Psoas muscle (tissue), 8 donors: ENCODE measurements around the gene CDK14. TPM values are rescaled to one million over a fixed set of nuclear protein-coding genes. Genes with fewer than 3 reads are reported as not detected.

Experiments
- ATAC-seq, 4 donors: fragments of 200-7000 bp; cut with Tn5 transposase; one replicate each; pipeline ENCODE4 v1.9.1; 2020; ENCODE audit warnings: moderate library complexity in 3 of 4, mild to moderate bottlenecking in 2 of 4
- DNase-seq, 2 donors: peaks; one replicate each; pipeline ENCODE4 v3.0.0-alpha.2; 2020
- H3K27ac ChIP-seq: fragments of 200-600 bp; one replicate; pipeline ENCODE4 v1.8.0; 2022
- H3K27me3 ChIP-seq, 3 donors: fragments of 200-600 bp in 1 of 3; one replicate each; pipeline versions ENCODE4 v1.6.1 to v1.8.0; 2013 to 2022; ENCODE audit warnings: low read length in 2 of 3, mild to moderate bottlenecking in 2 of 3, moderate library complexity in 1 of 3; ENCODE audit not compliant: insufficient read depth in 3 of 3
- H3K36me3 ChIP-seq, 2 donors: fragments of 200-600 bp in 1 of 2; one replicate each; pipeline versions ENCODE4 v1.6.1 to v1.8.0; 2013 to 2022; ENCODE audit warnings: low read depth in 1 of 2, mild to moderate bottlenecking in 1 of 2, moderate library complexity in 1 of 2; ENCODE audit not compliant: insufficient read depth in 1 of 2
- H3K4me1 ChIP-seq: fragments of 200-600 bp; one replicate; pipeline ENCODE4 v1.8.0; 2022
- H3K4me3 ChIP-seq: fragments of 200-600 bp; one replicate; pipeline ENCODE4 v1.8.0; 2022; ENCODE audit warnings: mild to moderate bottlenecking
- H3K9me3 ChIP-seq: fragments of 200-600 bp; one replicate; pipeline ENCODE4 v1.8.0; 2022
- WGBS, 3 donors: extraction: QIAGEN DNeasy Blood & Tissue Kit; methylation state at CpG; one replicate each; pipeline versions ENCODE4 v1.1.6 to v1.1.7; 2013; 5-methylcytosine and 5-hydroxymethylcytosine counted together
- intact Hi-C, 2 donors: fragments of 100-400 bp; cut with DNase I; formaldehyde crosslinking; loops; one replicate each; pipeline versions ENCODE4 v1.11.0 to v1.14.2; 2022
- polyA plus RNA-seq, 3 donors: library from polyadenylated mRNA; stranded (reverse); fragments of 200-250 nt; gene quantifications; one replicate each; pipeline ENCODE4 v1.2.3, GENCODE V29; 2013
- total RNA-seq, 4 donors: library from RNA; stranded (reverse); fragmentation: NEBNext Ultra II Directional in 2 of 4; extraction: Animal tissue kit (Norgen Biotek cat#: 25700) in 2 of 4; gene quantifications; one replicate each; pipeline versions ENCODE4 v1.2.1 to v1.2.4, GENCODE V29; 2021 to 2023
- TF ChIP-seq, protein P1 (sequence below): fragments of 200-600 bp; IDR thresholded peaks from one replicate; pipeline ENCODE4 v1.8.0; 2022; ENCODE audit warnings: antibody characterized with exemption
- donor health status: healthy with polysubstance abuse.
- donor health status: DM: no; HTN: no; CAD: no; lungs with moderate emphysema.
- donor health status: Bipolar disorder and iron deficiency.
- donor health status: healthy.
- donor health status: DM: yes; HTN: yes; CAD: no.
- donor health status: DM: no; HTN: no; CAD: no.
- donor health status: DM: no; HTN: no; CAD: no.
- donor health status: DM: yes; HTN: yes; CAD: no.

CDK14 gene
- total and polyA plus RNA-seq, 7 donors = 1.7 to 16.6 (median 10.6) TPM

DNA sequence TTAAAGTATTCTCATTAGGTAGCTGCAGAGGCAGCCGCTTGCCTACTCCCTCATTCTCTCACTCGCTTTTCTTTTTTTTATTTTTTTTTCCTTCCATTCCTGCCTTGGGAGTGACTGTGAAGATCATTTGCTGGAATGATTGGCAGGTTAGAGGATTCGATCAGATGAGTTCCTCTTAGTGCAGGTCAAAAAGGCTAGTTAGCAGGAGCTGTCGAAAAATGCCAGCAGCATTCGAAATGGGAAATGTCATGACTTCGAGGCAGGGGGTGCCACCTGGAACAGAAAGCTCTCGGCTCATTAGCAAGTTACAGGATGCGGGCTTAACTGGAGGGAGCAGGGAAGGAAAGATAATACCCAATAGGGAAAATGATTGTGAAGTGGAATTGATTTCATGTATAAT is 530.6 kb downstream of the CDK14 start:
- ATAC-seq (no peak), DNase-seq (no peak)
- H3K4me3 ChIP-seq = no peak overlapping the region
- no peak overlapping the region for H3K27ac ChIP-seq
- WGBS, 3 donors = 69 to 73% (median 71%) methylated on average over 8 of the region's 8 CpGs
- H3K27me3 ChIP-seq = no peaks in the 10 kb centered on the region
- TF ChIP-seq, protein P1, sequence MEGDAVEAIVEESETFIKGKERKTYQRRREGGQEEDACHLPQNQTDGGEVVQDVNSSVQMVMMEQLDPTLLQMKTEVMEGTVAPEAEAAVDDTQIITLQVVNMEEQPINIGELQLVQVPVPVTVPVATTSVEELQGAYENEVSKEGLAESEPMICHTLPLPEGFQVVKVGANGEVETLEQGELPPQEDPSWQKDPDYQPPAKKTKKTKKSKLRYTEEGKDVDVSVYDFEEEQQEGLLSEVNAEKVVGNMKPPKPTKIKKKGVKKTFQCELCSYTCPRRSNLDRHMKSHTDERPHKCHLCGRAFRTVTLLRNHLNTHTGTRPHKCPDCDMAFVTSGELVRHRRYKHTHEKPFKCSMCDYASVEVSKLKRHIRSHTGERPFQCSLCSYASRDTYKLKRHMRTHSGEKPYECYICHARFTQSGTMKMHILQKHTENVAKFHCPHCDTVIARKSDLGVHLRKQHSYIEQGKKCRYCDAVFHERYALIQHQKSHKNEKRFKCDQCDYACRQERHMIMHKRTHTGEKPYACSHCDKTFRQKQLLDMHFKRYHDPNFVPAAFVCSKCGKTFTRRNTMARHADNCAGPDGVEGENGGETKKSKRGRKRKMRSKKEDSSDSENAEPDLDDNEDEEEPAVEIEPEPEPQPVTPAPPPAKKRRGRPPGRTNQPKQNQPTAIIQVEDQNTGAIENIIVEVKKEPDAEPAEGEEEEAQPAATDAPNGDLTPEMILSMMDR = no peak
- H3K4me1 ChIP-seq = no peaks in the 10 kb centered on the region
- no peaks in the 10 kb centered on the region for H3K36me3 ChIP-seq
- intact Hi-C loops = no loop called here
- no peaks in the 10 kb centered on the region for H3K9me3 ChIP-seq

DNA sequence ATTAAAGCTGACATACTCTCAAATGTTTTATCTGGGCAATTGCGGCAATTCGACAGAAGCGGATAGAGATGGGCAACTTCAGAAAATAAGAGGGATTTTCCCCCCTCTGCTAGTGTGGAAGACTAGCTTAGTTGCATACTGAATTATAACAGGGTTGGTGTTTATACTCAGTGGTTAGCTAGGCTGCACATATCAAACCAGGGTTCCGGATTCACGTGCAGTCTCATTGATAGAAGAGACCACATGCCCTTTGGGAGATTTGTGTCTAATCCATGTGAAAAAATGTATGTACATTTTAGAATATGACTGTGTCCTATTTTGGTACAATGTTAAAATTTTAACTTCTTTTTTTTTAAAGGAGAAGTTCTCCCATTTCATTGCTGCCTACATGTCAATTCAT is 531.2 kb downstream of the CDK14 start:
- H3K4me1 ChIP-seq = no peaks in the 10 kb centered on the region
- intact Hi-C loops = no loop called here
- H3K9me3 ChIP-seq = no peaks in the 10 kb centered on the region
- TF ChIP-seq, protein P1 = no peak
- no peak overlapping the region for H3K4me3 ChIP-seq
- no peaks in the 10 kb centered on the region for H3K36me3 ChIP-seq
- ATAC-seq = no peak
- DNase-seq = no peak
- H3K27me3 ChIP-seq = no peaks in the 10 kb centered on the region
- 92 to 93% (median 93%) methylated on average over 5 of the region's 5 CpGs for WGBS, 3 donors
- no peak overlapping the region for H3K27ac ChIP-seq

DNA sequence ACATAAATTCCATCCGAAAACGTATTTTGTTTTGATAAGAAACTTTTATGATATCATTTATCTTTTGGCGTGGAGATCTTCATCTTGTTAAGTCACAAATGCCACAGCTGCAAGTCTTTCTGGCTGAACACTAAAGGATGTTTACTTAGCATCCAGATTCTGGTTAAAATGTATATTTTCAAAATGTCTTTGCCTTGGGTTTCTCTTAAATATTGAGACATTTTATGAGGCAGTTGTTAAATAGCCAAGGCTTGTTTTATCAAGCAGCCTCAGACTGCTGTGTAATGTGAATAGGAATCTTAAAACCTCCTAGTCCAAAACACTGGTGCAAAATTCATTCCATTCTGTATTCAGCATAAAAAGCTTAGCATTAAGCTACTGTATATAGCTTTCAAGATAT is 531.8 kb downstream of the CDK14 start:
- 65 to 80% (median 73%) methylated on average over 3 of the region's 3 CpGs for WGBS, 3 donors
- TF ChIP-seq, protein P1 = no peak
- H3K27ac ChIP-seq = no peak overlapping the region
- no peaks in the 10 kb centered on the region for H3K36me3 ChIP-seq
- DNase-seq (no peak), ATAC-seq (no peak)
- intact Hi-C loops = no loop called here
- no peaks in the 10 kb centered on the region for H3K4me1 ChIP-seq
- no peak overlapping the region for H3K4me3 ChIP-seq
- H3K9me3 ChIP-seq = no peaks in the 10 kb centered on the region
- H3K27me3 ChIP-seq = no peaks in the 10 kb centered on the region

DNA sequence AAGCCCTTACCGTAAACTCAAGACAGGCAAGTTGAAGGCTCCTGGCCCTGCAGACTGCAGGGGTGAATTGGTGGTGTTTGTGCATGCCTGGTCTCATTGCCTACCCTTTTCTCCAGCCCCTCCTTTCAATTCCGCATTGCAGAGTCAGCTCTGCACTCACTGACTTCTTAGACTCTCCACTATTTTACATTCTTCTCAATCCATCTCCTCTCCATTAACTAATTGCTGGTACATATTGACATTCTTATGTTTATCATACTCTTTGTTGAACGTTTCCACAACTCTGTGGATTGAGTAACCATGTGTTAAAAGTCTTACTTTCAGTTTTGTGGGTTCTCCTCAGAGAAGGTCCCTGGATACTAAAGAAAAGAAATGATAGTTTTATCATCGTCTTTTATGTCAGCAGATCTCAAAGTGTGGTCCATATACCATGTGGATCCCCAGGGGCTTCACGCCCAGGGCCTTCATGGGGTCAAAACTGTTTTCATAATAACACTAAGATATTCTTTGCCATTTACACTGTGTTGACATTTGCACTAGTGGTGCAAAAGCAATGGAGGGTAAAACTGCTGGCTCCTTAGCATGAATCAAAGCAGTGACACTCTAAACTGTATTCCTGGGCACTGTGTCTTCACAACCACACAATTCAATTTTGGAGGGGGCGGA is 532.7 kb downstream of the CDK14 start:
- DNase-seq = no peak
- H3K27me3 ChIP-seq = no peaks in the 10 kb centered on the region
- H3K4me3 ChIP-seq = no peak overlapping the region
- intact Hi-C loops = no loop called here
- no peak overlapping the region for H3K27ac ChIP-seq
- TF ChIP-seq, protein P1 = no peak
- H3K9me3 ChIP-seq = no peaks in the 10 kb centered on the region
- no peak for ATAC-seq
- H3K36me3 ChIP-seq = no peaks in the 10 kb centered on the region
- no peaks in the 10 kb centered on the region for H3K4me1 ChIP-seq
- 83 to 88% (median 83%) methylated on average over 6 of the region's 6 CpGs for WGBS, 3 donors

DNA sequence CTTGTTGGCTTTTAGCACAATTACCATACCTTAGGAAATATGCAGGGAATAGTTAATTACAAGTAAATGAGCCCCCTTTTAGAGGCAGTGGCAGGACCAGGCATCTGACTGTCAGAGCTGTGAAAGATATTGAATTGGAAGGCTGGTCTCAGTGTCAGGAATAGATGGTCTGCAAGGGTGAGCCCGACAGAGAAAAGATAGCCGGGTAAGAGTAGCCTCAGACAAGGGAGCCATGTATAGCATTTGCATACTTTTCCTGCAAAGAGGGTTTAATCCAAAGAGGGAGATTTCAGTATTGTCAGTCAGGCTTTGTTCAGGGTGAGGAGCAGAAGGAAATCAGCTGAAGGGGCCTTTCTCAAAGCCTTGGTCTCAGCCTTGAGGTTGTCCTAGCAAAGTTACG is 539.2 kb downstream of the CDK14 start:
- H3K27ac ChIP-seq = no peak overlapping the region
- no peaks in the 10 kb centered on the region for H3K27me3 ChIP-seq
- H3K9me3 ChIP-seq = no peaks in the 10 kb centered on the region
- no peak overlapping the region for H3K4me3 ChIP-seq
- WGBS, 3 donors = 85 to 93% (median 86%) methylated on average over 3 of the region's 3 CpGs
- ATAC-seq (no peak), DNase-seq (no peak)
- TF ChIP-seq, protein P1 = no peak
- H3K4me1 ChIP-seq = no peaks in the 10 kb centered on the region
- H3K36me3 ChIP-seq = no peaks in the 10 kb centered on the region
- intact Hi-C loops = no loop called here
